Astrocyte (in vitro differentiated cells and primary cell): ENCODE data around the gene TBC1D12. TPM values are rescaled to one million over a fixed set of nuclear protein-coding genes. Genes with fewer than 3 reads are reported as not detected.

Source experiments
- DNase-seq: peaks from one replicate; pipeline ENCODE4 v3.0.0-alpha.2; 2010; ENCODE audit warnings: low read depth
- FAIRE-seq: peaks from 2 replicates; lab custom pipeline; 2011; peaks lifted over from hg19 to GRCh38; lab: Jason Lieb, UNC
- H2AFZ ChIP-seq: 2 replicates; pipeline ENCODE4 v1.6.0; 2012; ENCODE audit warnings: low read depth, low read length, inconsistent platforms
- H3K27ac ChIP-seq: 2 replicates; pipeline ENCODE4 v1.5.1; 2011; ENCODE audit warnings: low read depth, low read length, inconsistent platforms
- H3K27me3 ChIP-seq: 2 replicates; pipeline ENCODE4 v1.6.0; 2011; ENCODE audit warnings: low read length, inconsistent platforms; ENCODE audit not compliant: insufficient read depth
- H3K36me3 ChIP-seq: 2 replicates; pipeline ENCODE4 v1.5.1; 2011; ENCODE audit warnings: low read length, inconsistent platforms; ENCODE audit not compliant: insufficient read depth
- H3K4me1 ChIP-seq: 2 replicates; pipeline ENCODE4 v1.5.1; 2011; ENCODE audit warnings: low read length, inconsistent platforms; ENCODE audit not compliant: insufficient read depth
- H3K4me2 ChIP-seq: 2 replicates; pipeline ENCODE4 v1.6.0; 2012; ENCODE audit warnings: low read length, inconsistent platforms
- H3K4me3 ChIP-seq: 2 replicates; pipeline ENCODE4 v1.5.1; 2011; ENCODE audit warnings: low read depth, mild to moderate bottlenecking, low read length, inconsistent platforms; ENCODE audit not compliant: insufficient read depth
- H3K79me2 ChIP-seq: 2 replicates; pipeline ENCODE4 v1.6.0; 2012; ENCODE audit warnings: mild to moderate bottlenecking, low read length, inconsistent platforms; ENCODE audit not compliant: insufficient read depth
- H3K9ac ChIP-seq: 2 replicates; pipeline ENCODE4 v1.6.0; 2012; ENCODE audit warnings: mild to moderate bottlenecking, low read length, inconsistent platforms
- H3K9me3 ChIP-seq: 2 replicates; pipeline ENCODE4 v1.5.1; 2012; ENCODE audit warnings: low read depth, mild to moderate bottlenecking, low read length, inconsistent platforms; ENCODE audit not compliant: insufficient read depth
- H4K20me1 ChIP-seq: 2 replicates; pipeline ENCODE4 v1.6.0; 2012; ENCODE audit warnings: low read length, inconsistent platforms; ENCODE audit not compliant: insufficient read depth
- H3K27ac Mint-ChIP-seq: one replicate; pipeline ENCODE4 v1.8.0; 2021; ENCODE audit warnings: mild to moderate bottlenecking, mixed read lengths; ENCODE audit not compliant: unreplicated experiment
- H3K27me3 Mint-ChIP-seq: one replicate; pipeline ENCODE4 v1.8.0; 2021; ENCODE audit warnings: low read depth, mixed read lengths; ENCODE audit not compliant: unreplicated experiment
- H3K36me3 Mint-ChIP-seq: one replicate; pipeline ENCODE4 v1.8.0; 2021; ENCODE audit warnings: low read depth, mixed read lengths; ENCODE audit not compliant: unreplicated experiment
- H3K4me1 Mint-ChIP-seq: one replicate; pipeline ENCODE4 v1.8.0; 2021; ENCODE audit warnings: low read depth, mixed read lengths; ENCODE audit not compliant: unreplicated experiment
- H3K4me3 Mint-ChIP-seq: one replicate; pipeline ENCODE4 v1.8.0; 2021; ENCODE audit warnings: mild to moderate bottlenecking, moderate library complexity, mixed read lengths; ENCODE audit not compliant: unreplicated experiment
- H3K9me3 Mint-ChIP-seq: one replicate; pipeline ENCODE4 v1.8.0; 2021; ENCODE audit warnings: mild to moderate bottlenecking, mixed read lengths; ENCODE audit not compliant: unreplicated experiment
- CTCF ChIP-seq: IDR thresholded peaks from 2 replicates; pipeline ENCODE4 v1.5.1; 2011; ENCODE audit warnings: low read depth, mild to moderate bottlenecking, inconsistent platforms, low read length, moderate library complexity; ENCODE audit not compliant: insufficient read depth
- EZH2 ChIP-seq: IDR thresholded peaks from 2 replicates; pipeline ENCODE4 v1.6.1; 2012; ENCODE audit warnings: mild to moderate bottlenecking, low read length, inconsistent platforms; ENCODE audit not compliant: insufficient read depth
- total RNA-seq: library from RNA; stranded (reverse); gene quantifications from 2 replicates; pipeline ENCODE4 v1.2.1, GENCODE V29; 2021

The TBC1D12 gene
- total RNA-seq, 1 donor from 2014 or later = 7.6 TPM

GRCh38 chr10:94545391-94546048 is 143.2 kb downstream of the TBC1D12 start, which contains the start of gene HELLS:
HELLS (plus strand) TSS chr10:94545788; CDS start chr10:94545922, 134 bp downstream.
- no peaks in the 10 kb centered on the region for H3K36me3 ChIP-seq
- peaks cover 38% of the 10 kb centered on the region for H3K79me2 ChIP-seq
- H3K27ac ChIP-seq = peak within 1 kb of the TSS; percentile 90
- H3K36me3 Mint-ChIP-seq = no peaks in the 10 kb centered on the region
- H3K4me3 ChIP-seq = peak within 1 kb of the TSS; percentile 100
- peak within 1 kb of the TSS; percentile 96 for H3K4me2 ChIP-seq
- H3K9ac ChIP-seq = peak within 1 kb of the TSS; percentile 99
- DNase-seq (peak; percentile 66), FAIRE-seq (no peak)
- TF ChIP-seq CTCF = no peak
- no peaks in the 10 kb centered on the region for H4K20me1 ChIP-seq
- no peaks in the 10 kb centered on the region for H3K4me1 ChIP-seq
- no peaks in the 10 kb centered on the region for H3K9me3 ChIP-seq
- H3K9me3 Mint-ChIP-seq = no peaks in the 10 kb centered on the region
- H3K27me3 Mint-ChIP-seq = no peaks in the 10 kb centered on the region
- H3K4me1 Mint-ChIP-seq = peaks cover 1% of the 10 kb centered on the region
- peak within 1 kb of the TSS; percentile 98 for H2AFZ ChIP-seq
- H3K27ac Mint-ChIP-seq = peak within 1 kb of the TSS; percentile 90
- no peaks in the 10 kb centered on the region for H3K27me3 ChIP-seq
- peak within 1 kb of the TSS; percentile 94 for H3K4me3 Mint-ChIP-seq

- peak overlapping the region; percentile 96 for H3K4me2 ChIP-seq
- peaks cover 1% of the 10 kb centered on the region for H3K4me1 Mint-ChIP-seq
- peak overlapping the region; percentile 94 for H3K4me3 Mint-ChIP-seq
- no peaks in the 10 kb centered on the region for H3K27me3 ChIP-seq
- no peaks in the 10 kb centered on the region for H3K4me1 ChIP-seq
- H3K36me3 ChIP-seq = no peaks in the 10 kb centered on the region
- no peaks in the 10 kb centered on the region for H3K36me3 Mint-ChIP-seq
- H3K27ac ChIP-seq = peak overlapping the region; percentile 90
- H3K27me3 Mint-ChIP-seq = no peaks in the 10 kb centered on the region
- H3K27ac Mint-ChIP-seq = peak overlapping the region; percentile 88
- DNase-seq (peak; percentile 16), FAIRE-seq (no peak)
- no peaks in the 10 kb centered on the region for H3K9me3 Mint-ChIP-seq
- H3K79me2 ChIP-seq = peaks cover 38% of the 10 kb centered on the region
- H3K9me3 ChIP-seq = no peaks in the 10 kb centered on the region
- peak overlapping the region; percentile 100 for H3K4me3 ChIP-seq
- no peaks in the 10 kb centered on the region for H4K20me1 ChIP-seq
- H2AFZ ChIP-seq = peak overlapping the region; percentile 98
- H3K9ac ChIP-seq = peak overlapping the region; percentile 99
- TF ChIP-seq EZH2 (no peak), CTCF (no peak)
Observed at GRCh38 chr10:94546049-94546900, 143.9 kb downstream of the TBC1D12 start.
